Activated CD8-positive, alpha-beta T cell treated with anti-CD3 and anti-CD28 coated beads, Interleukin-2, amount 10 ng/mL, durations not matched to agents 7 days and 5 days (primary cell): ENCODE measurements around the gene ESR1. TPM values are rescaled to one million over a fixed set of nuclear protein-coding genes. Genes with fewer than 3 reads are reported as not detected.
A peak's percentile ranks its signal among the peaks of the same experiment; 100 is the strongest.

ENCODE experiments used
- ATAC-seq: fragments of 150-1000 bp; cut with Tn5 transposase; one replicate; pipeline ENCODE4 v1.10.0; 2021; ENCODE audit warnings: moderate library complexity
- CTCF ChIA-PET: fragments of 350-600 bp; sonication (Branson Sonifier 250); formaldehyde crosslinking; loops from one replicate; lab custom pipeline; 2021; ENCODE audit warnings: antibody characterized with exemption; lab: Charles Lee
- POLR2A ChIA-PET: fragments of 350-600 bp; sonication (Branson Sonifier 250); formaldehyde crosslinking; loops from one replicate; lab custom pipeline; 2021; ENCODE audit warnings: antibody characterized with exemption; lab: Charles Lee
- DNase-seq: peaks from one replicate; pipeline ENCODE4 v3.0.0-alpha.2; 2020
- H3K27ac Mint-ChIP-seq: one replicate; pipeline ENCODE4 v1.8.0; 2021; ENCODE audit warnings: mild to moderate bottlenecking, mixed read lengths
- H3K27me3 Mint-ChIP-seq: one replicate; pipeline ENCODE4 v1.8.0; 2021; ENCODE audit warnings: low read depth, mixed read lengths
- H3K36me3 Mint-ChIP-seq: one replicate; pipeline ENCODE4 v1.8.0; 2021; ENCODE audit warnings: low read depth, mixed read lengths
- H3K4me1 Mint-ChIP-seq: one replicate; pipeline ENCODE4 v1.8.0; 2021; ENCODE audit warnings: low read depth, mixed read lengths
- H3K4me3 Mint-ChIP-seq: one replicate; pipeline ENCODE4 v1.8.0; 2021; ENCODE audit warnings: mild to moderate bottlenecking, mixed read lengths
- H3K9me3 Mint-ChIP-seq: one replicate; pipeline ENCODE4 v1.8.0; 2022; ENCODE audit warnings: mixed read lengths; ENCODE audit not compliant: insufficient read depth
- total RNA-seq, 2 experiments: library from RNA; stranded (reverse); gene quantifications; one replicate each; pipeline ENCODE4 v1.2.3, GENCODE V29; 2021

ESR1 gene
- total RNA-seq, 2 experiments from 2014 or later = 0.47 to 0.71 TPM

DNA sequence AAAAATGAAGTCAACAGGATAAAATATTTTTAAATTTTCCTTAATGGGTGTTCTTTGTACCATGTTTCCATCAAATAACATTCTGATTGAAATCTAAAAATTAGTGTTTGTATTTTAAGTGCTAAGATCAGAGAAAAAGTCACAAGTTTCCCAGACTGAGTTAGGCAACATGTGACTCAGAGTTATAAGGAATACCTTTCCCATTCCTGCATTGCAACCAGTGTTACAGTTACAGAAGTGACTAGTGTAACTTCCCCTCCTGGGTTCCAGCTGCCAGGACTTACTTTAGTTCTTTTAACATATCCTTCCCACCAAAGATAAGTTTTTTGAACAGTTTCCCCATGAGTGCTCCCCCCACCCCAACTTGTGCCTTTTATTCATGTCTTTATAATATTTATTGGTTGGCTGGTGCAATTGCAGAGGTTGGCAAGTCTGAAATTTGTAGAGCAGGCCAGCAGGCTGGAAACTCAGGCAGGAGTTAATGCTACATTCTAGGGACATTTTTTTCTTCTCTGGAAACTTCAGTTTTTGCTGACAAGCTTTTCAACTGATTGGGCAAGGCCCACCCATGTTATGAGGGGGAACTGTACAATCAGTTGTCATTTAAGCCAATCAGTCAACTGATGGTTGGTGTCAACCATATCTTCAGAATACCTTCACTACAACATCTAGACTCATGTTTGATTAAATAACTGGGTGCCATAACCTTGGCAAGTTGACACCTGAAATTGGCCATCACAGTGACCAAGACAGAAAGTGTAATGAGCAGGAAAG is 22.9 kb upstream of the ESR1 start:
- ATAC-seq (no peak), DNase-seq (no peak)
- no peaks in the 10 kb centered on the region for H3K36me3 Mint-ChIP-seq
- ChIA-PET CTCF (no interaction called here), POLR2A (no interaction called here)
- H3K9me3 Mint-ChIP-seq = no peaks in the 10 kb centered on the region
- H3K4me3 Mint-ChIP-seq = no peak overlapping the region
- H3K4me1 Mint-ChIP-seq = no peaks in the 10 kb centered on the region
- H3K27ac Mint-ChIP-seq = no peak overlapping the region
- peaks cover 4% of the 10 kb centered on the region for H3K27me3 Mint-ChIP-seq

DNA sequence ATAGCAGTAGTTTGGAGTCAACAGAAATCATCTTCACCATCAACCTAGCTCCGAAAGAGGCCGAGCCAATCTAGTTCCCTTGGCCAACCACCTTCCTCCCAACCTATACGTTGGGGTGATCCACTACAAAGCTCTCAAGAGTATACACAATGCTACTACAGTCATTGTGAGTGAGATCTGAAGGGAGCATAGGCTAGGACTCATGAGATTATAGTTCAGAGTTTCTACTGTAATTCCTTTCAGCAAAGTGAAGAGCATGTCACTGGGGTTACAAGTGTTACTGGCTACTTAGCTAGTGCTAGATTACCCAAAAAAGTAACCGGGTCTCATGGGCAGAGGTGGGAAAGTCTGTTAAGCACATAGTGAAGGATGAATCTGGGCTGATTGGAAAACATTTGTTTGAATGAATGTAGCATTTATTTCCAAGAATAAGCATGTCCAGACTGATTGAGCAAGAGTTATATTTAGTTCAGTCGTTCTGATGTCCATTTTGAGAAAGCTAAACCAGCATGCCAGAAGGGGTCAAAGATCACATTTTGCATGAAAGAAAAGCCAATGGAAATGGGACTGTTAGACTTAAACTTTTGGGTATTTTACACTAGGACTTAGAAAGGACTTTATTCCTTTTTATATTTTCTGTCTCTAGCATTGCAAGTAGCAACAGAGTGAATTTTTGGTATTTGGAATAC is 10.5 kb upstream of the ESR1 start:
- DNase-seq (no peak), ATAC-seq (no peak)
- H3K9me3 Mint-ChIP-seq = no peaks in the 10 kb centered on the region
- no peak overlapping the region for H3K27ac Mint-ChIP-seq
- peaks cover 25% of the 10 kb centered on the region for H3K27me3 Mint-ChIP-seq
- no peaks in the 10 kb centered on the region for H3K4me1 Mint-ChIP-seq
- POLR2A ChIA-PET = no interaction called here
- CTCF ChIA-PET = no interaction called here
- no peaks in the 10 kb centered on the region for H3K36me3 Mint-ChIP-seq
- H3K4me3 Mint-ChIP-seq = no peak overlapping the region

DNA sequence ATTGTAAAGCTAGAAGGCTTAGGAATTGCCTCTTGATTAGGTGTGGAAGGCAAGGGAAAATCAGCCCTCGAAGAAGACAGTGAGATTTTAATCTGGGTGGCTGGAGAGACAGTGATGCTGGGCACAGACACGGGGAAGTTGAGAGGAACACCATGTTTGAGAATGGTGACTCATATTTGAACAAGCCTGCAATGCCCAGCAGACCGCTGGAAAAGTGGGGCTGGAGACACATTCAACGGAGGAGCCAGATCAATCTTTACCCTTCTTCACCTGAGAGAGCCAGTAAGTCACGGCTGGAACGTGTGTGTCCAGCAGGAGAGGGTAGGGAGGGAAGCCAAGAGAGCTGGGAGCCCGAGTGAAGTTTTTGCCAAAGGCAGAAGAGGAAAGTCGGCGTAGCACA is 3.7 kb upstream of the ESR1 start:
- ATAC-seq = no peak
- H3K27ac Mint-ChIP-seq = no peak overlapping the region
- no peak overlapping the region for H3K4me3 Mint-ChIP-seq
- ChIA-PET POLR2A (no interaction called here), CTCF (no interaction called here)
- no peaks in the 10 kb centered on the region for H3K36me3 Mint-ChIP-seq
- H3K9me3 Mint-ChIP-seq = no peaks in the 10 kb centered on the region
- no peak for DNase-seq
- H3K4me1 Mint-ChIP-seq = peaks cover 14% of the 10 kb centered on the region
- H3K27me3 Mint-ChIP-seq = peaks cover 51% of the 10 kb centered on the region

DNA sequence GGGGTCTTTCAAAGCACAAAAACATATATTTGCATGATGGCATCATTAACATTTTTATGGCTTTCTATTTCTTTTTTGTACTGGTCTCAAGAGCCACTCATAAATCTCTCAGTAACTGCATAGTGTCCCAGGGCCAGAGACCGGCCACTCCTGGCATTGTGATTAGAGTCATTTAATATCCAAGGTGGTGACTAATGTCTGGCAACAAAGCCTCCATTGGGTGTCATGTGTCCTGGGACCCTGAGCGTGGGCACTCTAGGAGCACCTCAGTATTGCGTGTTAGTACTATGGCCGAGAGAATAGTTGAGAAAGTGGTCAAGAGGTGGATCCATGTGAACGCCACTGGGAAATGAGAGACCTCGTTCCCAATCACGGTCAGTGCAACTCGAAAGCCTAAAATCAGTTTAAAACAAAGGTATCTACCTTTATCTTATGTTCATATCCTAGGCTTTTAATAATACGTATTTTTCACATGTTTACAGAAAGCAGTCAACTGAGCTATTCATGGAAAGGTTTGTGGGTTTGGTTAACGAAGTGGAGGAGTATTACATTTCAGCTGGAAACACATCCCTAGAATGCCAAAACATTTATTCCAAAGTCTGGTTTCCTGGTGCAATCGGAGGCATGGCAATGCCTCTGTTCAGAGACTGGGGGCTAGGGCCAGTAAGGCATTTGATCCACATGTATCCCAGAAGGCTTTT is 2.7 kb upstream of the ESR1 start:
- Mint-ChIP-seq H3K4me1 (peaks cover 14% of the 10 kb centered on the region), H3K27me3 (peaks cover 54% of the 10 kb centered on the region), H3K9me3 (no peaks in the 10 kb centered on the region), H3K27ac (no peak overlapping the region), H3K4me3 (no peak overlapping the region), H3K36me3 (no peaks in the 10 kb centered on the region)
- CTCF ChIA-PET = no interaction called here
- ATAC-seq (no peak), DNase-seq (no peak)
- POLR2A ChIA-PET = no interaction called here

DNA sequence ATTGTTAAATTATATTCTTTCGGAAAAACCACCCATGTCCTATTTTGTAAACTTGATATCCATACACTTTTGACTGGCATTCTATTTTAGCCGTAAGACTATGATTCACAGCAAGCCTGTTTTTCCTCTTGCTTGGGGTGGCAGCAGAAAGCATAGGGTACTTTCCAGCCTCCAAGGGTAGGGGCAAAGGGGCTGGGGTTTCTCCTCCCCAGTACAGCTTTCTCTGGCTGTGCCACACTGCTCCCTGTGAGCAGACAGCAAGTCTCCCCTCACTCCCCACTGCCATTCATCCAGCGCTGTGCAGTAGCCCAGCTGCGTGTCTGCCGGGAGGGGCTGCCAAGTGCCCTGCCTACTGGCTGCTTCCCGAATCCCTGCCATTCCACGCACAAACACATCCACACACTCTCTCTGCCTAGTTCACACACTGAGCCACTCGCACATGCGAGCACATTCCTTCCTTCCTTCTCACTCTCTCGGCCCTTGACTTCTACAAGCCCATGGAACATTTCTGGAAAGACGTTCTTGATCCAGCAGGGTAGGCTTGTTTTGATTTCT is 2.1 kb upstream of the ESR1 start:
- DNase-seq (no peak), ATAC-seq (no peak)
- CTCF ChIA-PET = no interaction called here
- H3K4me1 Mint-ChIP-seq = peaks cover 14% of the 10 kb centered on the region
- H3K27me3 Mint-ChIP-seq = peaks cover 60% of the 10 kb centered on the region
- no peaks in the 10 kb centered on the region for H3K9me3 Mint-ChIP-seq
- no peak overlapping the region for H3K4me3 Mint-ChIP-seq
- H3K36me3 Mint-ChIP-seq = no peaks in the 10 kb centered on the region
- POLR2A ChIA-PET = no interaction called here
- H3K27ac Mint-ChIP-seq = no peak overlapping the region

DNA sequence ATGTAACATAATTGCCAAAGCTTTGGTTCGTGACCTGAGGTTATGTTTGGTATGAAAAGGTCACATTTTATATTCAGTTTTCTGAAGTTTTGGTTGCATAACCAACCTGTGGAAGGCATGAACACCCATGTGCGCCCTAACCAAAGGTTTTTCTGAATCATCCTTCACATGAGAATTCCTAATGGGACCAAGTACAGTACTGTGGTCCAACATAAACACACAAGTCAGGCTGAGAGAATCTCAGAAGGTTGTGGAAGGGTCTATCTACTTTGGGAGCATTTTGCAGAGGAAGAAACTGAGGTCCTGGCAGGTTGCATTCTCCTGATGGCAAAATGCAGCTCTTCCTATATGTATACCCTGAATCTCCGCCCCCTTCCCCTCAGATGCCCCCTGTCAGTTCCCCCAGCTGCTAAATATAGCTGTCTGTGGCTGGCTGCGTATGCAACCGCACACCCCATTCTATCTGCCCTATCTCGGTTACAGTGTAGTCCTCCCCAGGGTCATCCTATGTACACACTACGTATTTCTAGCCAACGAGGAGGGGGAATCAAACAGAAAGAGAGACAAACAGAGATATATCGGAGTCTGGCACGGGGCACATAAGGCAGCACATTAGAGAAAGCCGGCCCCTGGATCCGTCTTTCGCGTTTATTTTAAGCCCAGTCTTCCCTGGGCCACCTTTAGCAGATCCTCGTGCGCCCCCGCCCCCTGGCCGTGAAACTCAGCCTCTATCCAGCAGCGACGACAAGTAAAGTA is 547 bp upstream of the ESR1 start:
- H3K27me3 Mint-ChIP-seq = peaks cover 57% of the 10 kb centered on the region
- ATAC-seq = peak; percentile 52
- peak; percentile 23 for DNase-seq
- ChIA-PET CTCF (interaction anchor here (1.2 kb wide), 1 partner anchor 42 kb away, joined by 5 read pairs; no protein-coding TSS in a partner anchor), POLR2A (interaction anchor here (0.6 to 0.8 kb wide), 2 partner anchors 12 to 101 kb away, joined by 3 to 4 read pairs; no protein-coding TSS in a partner anchor)
- no peaks in the 10 kb centered on the region for H3K9me3 Mint-ChIP-seq
- H3K27ac Mint-ChIP-seq = no peak overlapping the region
- no peaks in the 10 kb centered on the region for H3K36me3 Mint-ChIP-seq
- peaks cover 14% of the 10 kb centered on the region for H3K4me1 Mint-ChIP-seq
- H3K4me3 Mint-ChIP-seq = peak overlapping the region; percentile 19

DNA sequence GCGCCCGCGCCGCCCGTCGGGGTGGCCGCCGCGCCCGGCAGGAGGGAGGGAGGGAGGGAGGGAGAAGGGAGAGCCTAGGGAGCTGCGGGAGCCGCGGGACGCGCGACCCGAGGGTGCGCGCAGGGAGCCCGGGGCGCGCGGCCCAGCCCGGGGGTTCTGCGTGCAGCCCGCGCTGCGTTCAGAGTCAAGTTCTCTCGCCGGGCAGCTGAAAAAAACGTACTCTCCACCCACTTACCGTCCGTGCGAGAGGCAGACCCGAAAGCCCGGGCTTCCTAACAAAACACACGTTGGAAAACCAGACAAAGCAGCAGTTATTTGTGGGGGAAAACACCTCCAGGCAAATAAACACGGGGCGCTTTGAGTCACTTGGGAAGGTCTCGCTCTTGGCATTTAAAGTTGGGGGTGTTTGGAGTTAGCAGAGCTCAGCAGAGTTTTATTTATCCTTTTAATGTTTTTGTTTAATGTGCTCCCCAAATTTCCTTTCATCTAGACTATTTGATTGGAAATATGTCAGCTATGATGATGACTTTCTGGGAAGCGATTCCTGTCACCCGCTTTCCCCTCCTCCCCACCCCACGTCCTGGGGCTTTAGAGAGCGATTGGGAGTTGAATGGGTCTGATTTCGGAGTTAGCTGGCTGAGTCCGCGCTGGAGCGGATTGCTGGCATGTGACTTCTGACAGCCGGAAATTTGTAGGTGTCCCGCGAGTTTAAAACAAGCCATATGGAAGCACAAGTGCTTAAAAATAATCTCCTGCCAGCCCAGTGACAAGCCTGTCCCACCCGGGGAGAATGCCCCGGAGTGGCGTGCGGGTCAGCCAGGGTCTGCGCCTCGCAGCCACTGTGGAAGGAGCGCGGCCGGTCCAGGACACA is 1.1 kb downstream of the ESR1 start:
- Mint-ChIP-seq H3K27me3 (peaks cover 56% of the 10 kb centered on the region), H3K36me3 (no peaks in the 10 kb centered on the region), H3K4me1 (peaks cover 14% of the 10 kb centered on the region), H3K4me3 (peak overlapping the region; percentile 47), H3K9me3 (no peaks in the 10 kb centered on the region), H3K27ac (no peak overlapping the region)
- ATAC-seq (no peak), DNase-seq (no peak)
- POLR2A ChIA-PET = no interaction called here
- CTCF ChIA-PET = no interaction called here

DNA sequence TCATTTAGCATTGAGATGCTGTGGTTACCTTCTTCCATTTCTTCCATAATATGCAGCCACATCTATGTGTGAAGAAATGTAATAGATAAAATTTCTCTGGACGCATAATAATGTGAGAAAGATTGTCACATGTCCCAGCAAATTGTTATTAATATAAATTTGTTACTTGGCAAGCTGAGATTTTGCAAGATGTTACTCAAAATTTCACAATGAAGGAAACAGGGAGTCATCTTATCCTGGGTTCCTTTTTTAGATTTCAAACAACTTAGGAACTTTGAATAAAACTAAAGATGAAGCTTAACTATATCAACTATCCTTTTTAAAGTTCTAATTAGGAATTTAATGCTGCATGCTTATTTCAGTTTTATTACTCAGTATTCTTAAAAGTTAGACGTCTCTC is 3.6 kb downstream of the ESR1 start:
- ChIA-PET CTCF (no interaction called here), POLR2A (no interaction called here)
- Mint-ChIP-seq H3K27me3 (peaks cover 62% of the 10 kb centered on the region), H3K27ac (no peak overlapping the region), H3K9me3 (no peaks in the 10 kb centered on the region), H3K4me3 (no peak overlapping the region), H3K36me3 (no peaks in the 10 kb centered on the region), H3K4me1 (peaks cover 14% of the 10 kb centered on the region)
- ATAC-seq (no peak), DNase-seq (no peak)

DNA sequence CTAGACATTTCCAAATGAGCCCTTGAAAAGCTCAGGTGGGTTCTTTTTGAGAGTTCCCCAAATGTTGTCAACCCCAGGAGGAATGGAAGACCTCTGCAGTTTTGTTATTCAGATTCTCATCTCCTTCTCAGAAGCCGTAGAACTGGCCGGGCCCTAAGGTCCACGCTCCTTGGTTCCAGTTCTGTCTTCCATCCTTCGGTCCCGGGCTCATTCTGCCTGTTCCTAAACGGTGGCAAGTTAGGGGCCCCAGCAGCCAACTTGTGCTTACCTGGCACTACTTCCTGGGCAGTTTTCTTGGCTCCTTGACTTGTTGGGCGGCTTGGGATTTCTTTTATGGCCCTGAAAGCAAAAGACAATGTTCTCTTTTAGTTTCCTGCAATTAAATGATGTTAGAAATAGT is 6.4 kb downstream of the ESR1 start:
- Mint-ChIP-seq H3K9me3 (no peaks in the 10 kb centered on the region), H3K4me3 (no peak overlapping the region), H3K4me1 (no peaks in the 10 kb centered on the region), H3K27ac (no peak overlapping the region), H3K36me3 (no peaks in the 10 kb centered on the region), H3K27me3 (peaks cover 41% of the 10 kb centered on the region)
- ChIA-PET CTCF (no interaction called here), POLR2A (no interaction called here)
- DNase-seq (no peak), ATAC-seq (no peak)

DNA sequence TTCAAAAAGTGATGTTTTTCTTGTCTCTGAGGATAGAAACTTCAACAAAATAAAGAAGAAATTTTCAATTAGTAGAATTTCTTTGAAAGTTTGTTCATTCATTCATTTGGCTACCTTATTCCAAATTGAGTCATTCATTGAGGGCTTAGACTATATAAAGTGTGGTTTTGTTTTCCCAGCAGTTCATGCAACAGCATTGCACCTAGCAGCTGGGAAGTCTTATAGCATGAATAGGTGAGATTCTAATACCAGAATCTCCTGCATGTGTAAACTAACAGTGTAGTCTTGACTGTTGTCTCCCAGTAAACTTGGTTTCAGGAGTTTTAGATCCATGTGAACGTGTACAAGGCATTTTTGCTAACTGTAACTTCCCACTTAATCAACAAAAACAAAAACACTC is 7.1 kb downstream of the ESR1 start:
- Mint-ChIP-seq H3K4me1 (no peaks in the 10 kb centered on the region), H3K9me3 (no peaks in the 10 kb centered on the region), H3K27me3 (peaks cover 34% of the 10 kb centered on the region), H3K27ac (no peak overlapping the region), H3K4me3 (no peak overlapping the region), H3K36me3 (no peaks in the 10 kb centered on the region)
- no peak for ATAC-seq
- ChIA-PET POLR2A (no interaction called here), CTCF (no interaction called here)
- no peak for DNase-seq
